Erythroblast (primary cell): ENCODE measurements around the gene ZNF276.
"Not testable (repeated sequence)": the region's sequence is repeated elsewhere in the genome, so short reads cannot be mapped to it uniquely, and the experiment has no call there.

Source experiments
- GATA1 ChIP-seq: IDR thresholded peaks from 2 replicates; pipeline ENCODE4 v1.6.1; 2011; ENCODE audit warnings: low read depth, mild to moderate bottlenecking, control low read depth, low read length, moderate library complexity
- POLR2A ChIP-seq: IDR thresholded peaks from 2 replicates; pipeline ENCODE4 v1.6.1; 2011; ENCODE audit warnings: mild to moderate bottlenecking, low read length

- not testable (repeated sequence) for TF ChIP-seq POLR2A, GATA1
These were observed 22.6 kb upstream of the ZNF276 start for GRCh38 chr16:89698717-89699116.
